Measurements from ENCODE around the gene PRR7.

PRR7 gene

DNA sequence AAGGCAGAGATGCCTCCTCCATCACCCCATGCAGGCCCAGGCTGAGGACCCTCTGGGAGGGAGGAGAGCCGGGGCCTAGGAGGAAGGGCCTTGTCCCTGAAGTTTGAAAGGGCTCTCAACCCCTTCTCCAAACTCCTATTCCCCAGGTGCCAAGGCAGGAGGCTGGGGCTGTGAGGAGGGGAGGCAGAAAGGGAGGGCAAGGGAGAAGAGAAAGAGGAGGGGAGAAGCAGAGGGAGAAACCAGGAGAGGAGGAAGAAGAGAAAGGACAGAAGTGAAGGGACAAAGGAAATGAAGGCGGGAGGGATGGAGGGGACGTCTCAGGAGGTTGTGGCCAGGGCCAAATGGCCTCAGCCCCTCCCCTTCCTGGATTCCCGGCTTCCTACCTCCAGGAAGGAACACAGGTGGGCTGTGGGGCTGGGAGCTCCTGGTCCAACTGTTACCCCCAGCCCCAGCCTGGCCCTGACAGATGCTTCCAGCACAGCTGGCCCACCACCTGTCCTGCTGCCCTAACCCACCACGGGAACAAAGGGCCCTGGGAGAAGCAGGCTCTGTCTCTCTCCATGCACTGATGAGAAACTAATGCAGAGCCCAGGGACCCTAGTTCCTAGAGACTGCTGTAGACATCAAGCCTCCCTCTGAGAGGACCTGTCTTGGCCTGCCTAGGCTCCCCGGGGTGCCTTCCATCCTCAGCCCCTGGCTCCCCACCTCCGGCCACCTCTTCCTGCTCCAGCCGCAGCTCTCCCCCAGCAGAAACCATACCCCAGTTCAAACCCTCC is 23.3 kb downstream of the PRR7 start:
- no peak for DNase-seq

DNA sequence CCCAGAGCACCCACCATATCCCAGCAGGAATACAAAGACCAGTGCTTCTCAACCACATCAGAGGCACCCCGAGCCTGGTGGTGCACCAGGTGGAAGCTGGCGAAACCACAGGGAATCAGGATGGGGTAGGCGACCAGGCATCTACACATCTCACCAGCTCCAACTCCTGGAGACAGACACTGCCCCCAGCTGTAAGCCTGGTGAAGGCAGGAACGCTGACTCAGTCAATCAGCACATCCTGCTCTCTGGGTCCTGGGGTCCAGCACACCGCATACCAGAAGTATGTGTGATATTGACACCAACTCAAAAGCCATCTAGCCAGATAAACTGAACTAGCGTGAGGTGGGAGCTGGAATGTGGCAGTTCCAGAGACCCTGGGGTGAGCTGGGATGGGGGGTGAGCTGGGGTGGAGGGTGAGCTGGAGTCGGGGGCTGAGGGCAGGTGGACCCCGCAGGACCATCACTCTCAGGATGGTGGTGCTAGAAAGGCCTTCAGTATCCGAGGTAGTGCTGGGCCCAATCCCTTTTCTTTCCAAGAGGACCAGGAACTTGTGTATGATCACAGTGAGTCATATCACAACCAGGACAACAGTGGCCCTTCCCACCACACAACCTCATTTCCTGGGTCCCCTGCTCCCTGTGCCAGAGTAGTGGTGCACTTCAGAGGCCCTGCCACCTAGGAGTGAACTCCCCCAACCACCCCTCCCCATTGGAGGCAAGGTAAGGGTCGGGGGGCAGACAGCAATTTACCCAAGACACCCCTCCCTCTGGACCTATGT is 24.3 kb downstream of the PRR7 start:
- DNase-seq = peak; percentile 73

DNA sequence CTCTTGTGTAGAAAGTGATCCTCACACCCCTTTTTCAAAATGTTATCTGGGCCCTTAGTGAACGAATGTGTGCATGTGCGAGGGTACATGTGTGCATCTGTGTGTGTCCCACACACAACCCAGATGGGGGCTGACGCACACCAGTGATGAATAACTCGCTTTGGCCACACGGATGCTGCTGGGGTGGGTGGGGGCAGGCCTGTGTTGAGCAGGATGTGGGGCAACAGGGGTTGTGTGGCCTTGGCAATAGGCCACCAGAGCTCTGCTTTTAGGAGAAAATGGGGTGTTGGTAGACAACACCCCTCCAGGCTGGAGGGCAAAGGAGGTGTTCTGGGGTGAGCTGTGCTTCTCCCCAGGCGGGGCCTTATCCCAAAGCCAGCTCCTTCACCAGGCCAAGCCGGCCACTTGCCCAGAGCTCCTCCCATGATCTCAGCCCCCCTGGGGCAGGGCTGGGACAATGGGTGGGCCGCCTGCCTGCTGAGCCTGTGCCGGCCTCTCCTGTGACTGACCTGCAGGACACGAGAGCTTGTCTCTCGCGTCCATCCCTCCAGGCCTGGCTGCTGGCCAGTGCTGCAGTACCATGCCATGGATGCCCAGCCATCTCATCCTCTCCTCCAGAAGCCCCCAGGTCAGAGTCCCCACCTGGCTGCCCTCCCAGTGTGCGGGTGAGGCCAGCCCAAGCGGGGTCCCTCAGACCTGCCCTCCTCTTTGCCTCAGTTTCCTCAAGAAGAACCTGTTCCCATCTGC is 25.2 kb downstream of the PRR7 start:
- peak; percentile 58 for DNase-seq

DNA sequence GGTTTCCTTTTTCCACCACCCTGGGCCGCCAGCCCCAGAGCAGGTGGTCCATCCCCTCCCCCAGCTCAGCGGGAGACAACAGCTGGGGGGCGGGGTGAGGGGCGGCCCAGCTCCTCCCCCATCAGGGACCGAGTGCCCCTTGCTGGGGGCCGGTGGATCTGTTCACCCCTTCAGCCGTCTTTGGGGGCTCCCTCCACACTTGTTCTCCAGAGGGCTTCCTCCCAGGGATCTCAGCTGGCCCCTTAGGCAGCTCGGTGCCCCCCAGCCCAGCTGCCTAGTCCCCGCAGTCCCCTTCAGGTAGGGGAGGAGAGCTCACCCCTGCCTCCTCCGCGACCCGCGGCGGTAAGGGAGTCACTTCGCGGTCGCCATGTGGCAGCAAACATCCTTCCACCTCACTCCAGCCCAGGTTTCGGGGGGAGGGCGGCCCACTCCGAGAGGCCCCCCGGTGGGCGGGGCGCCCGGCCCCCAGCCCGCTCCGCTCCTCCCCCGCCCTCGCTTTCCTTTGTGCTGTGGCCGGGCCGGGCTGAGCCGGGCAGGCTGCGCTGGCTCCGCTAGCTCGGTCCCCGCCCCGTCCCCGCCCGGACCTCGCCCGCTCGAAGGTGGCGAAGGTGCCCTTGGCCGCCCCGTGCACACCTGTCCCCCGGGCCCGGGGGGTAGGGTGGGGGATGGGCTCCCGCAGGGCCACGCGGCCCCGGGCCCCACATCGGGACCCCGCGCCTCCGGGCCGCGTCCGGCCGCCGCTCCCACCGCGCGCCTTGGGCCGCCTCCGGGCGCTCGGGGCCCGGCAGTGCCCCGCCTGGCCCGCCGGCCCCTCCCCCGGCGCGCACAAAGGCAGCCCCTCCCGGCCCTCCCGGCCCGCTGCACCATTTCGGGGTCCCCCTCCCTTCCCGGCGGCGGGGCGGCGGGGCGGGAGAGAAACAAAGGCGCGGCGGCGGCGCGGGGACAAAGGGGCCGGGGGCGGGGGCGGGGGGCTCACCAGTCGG is 26.1 kb downstream of the PRR7 start:
- DNase-seq = peak; percentile 56

DNA sequence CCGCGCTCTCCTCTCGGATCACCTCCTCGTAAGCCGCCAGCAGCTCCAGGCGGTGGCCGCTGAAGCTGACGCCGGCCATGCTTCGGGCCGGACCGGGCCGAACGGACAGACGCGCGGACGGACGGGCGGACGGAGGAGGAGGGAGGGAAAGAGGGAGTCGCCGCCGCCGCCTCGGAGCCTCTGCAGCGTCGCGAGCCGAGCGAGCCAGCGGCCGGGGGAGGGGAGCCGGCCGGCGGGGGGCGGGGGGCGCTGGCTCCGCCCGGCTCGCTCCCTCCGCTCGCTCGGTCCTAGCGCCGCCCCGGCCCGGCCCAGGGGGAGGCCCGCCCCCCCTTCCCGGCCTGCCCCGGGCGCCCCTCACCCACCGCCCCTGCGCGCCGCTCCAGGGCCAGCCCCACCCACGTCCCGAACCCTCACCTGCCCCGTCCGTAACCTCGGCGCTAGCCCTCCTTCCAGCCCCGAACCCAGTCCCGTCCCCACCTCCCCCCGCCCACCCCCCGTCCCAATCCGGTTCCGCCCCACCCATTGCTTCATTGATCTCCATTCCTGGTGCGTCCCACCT is 26.9 kb downstream of the PRR7 start, which contains the start of gene DBN1:
Gene DBN1, minus strand, starts transcription at position 192 of the 559 bp plus-strand sequence. Its CDS starts 113 bp downstream, at position 79.
- DNase-seq = peak; percentile 74

DNA sequence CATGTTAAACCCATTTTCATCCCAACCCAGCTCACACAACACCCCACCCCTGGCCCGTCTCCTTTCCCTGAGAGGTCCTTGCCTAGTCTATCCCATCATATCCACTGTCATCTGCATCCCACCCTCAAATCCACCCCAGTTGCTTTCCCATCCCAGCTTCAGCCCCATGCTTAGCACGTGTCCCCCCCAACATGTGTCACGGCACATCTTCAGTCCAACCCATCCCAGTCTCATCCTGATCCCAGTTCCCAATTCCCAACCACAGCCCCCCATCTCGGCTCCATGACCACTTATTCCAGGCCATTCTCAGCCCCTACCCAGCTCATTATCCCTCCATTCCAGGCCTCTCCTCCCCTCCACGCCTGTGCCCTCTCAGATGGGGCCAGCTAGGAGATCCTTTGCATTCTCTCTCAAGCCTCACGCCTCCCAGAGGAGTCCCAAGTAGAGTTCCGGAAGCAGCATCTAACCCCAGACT is 27.4 kb downstream of the PRR7 start:
- DNase-seq = no peak

DNA sequence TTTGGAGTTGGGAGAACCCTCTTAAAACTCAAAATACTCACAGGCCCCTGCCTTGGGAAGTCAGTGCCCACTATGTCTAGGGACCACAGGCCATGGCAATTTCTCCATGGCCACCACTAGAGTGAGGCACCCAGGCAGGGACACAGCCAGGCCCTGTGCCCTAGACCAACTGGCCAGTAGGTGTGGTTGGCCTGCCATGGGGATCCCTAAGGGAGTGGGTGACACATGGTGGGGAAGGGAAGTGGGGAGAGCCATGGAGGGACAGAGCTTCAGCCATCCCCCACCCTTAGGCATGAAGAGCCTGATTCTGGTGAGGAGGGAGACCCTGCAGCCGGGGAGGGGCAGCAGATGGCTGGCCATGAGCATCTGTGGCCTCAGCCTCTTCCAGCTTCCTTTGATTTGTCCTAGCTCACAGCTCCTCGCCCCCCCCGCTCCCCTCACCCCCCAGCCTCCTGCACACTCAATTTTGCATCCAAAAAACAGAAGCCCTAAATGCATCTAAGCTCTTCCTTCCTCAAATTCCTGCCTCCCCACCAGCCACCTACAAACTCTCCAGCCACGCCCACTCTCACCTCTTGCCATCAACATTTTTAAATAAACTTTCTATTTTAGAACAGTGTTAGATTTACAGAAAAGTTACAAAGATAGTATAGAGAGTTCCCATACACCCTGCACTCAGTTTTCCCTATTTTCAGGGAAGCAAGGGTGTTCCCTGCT is 28.4 kb downstream of the PRR7 start:
- no peak for DNase-seq

DNA sequence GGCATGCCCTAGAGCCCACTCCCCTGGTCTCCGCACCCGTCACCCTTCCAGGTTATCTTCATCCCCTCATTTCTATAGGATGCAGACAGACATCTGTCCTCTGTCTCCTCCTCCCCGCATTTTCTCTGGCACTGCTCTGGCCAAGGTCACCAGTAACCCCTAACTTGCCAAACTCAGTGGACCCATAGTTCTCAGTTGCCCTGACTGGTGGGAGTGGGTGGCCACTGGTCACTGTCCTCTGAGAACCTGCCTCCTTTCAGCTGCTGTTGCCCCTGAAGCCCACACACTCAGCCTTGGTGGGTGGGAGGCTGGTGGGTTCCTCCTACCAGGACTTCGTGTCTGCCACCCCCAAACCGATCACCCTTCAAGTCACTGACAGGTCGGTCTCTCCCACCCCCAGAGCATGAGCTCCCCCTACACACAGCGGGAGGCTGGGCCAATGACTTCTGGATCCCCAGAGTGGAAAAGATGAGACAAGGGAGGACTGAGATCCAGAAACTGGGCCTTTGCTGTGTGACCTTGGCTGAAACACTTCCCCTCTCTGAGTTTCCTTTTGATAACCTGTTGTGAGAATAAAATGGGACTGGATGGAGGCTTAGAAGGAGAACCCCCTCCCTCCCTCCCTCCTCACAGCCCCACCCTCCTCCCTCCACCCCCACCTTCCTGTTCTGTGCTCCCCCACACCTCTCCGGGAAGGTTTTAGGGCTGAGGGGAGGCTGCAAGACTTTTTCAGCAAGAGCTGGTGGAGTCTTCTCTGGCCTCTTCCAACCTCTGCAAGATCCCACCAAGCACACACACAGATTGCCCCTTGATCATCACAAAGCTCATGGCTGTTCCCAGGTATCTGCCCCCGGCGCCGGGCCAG is 29.2 kb downstream of the PRR7 start:
- DNase-seq = no peak

DNA sequence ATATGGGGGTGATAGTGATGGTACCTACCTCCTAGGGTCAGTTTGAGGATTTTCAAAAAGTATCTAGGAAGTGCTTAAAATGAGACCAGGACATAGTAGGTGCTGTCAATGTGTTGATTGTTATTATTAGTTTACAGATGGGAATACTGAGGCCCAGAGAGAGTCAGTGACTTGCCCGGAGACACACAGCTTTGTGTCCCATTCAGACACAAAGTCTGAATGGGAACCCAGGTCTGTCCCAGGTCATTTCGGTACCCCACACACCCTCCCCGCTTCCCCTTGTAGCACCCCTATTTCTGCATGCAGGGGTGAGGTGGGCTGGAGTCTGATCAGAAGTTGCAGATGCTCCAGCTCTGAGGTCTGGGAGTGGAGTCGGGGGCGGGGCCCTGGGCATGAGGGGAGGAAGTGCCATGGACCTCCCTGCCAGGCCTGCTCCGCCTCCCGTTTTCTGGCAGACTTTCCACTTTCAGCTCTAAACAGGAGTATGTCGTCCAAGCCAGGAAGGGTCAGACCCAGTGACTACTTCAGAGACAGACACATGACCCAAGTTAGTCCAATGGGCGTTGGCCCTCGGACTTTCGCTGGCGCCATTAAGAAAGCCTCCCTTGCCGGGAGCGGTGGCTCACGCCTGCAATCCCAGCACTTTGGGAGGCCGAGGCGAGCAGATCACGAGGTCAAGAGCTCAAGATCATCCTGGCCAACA is 30.1 kb downstream of the PRR7 start:
- DNase-seq = peak; percentile 76

DNA sequence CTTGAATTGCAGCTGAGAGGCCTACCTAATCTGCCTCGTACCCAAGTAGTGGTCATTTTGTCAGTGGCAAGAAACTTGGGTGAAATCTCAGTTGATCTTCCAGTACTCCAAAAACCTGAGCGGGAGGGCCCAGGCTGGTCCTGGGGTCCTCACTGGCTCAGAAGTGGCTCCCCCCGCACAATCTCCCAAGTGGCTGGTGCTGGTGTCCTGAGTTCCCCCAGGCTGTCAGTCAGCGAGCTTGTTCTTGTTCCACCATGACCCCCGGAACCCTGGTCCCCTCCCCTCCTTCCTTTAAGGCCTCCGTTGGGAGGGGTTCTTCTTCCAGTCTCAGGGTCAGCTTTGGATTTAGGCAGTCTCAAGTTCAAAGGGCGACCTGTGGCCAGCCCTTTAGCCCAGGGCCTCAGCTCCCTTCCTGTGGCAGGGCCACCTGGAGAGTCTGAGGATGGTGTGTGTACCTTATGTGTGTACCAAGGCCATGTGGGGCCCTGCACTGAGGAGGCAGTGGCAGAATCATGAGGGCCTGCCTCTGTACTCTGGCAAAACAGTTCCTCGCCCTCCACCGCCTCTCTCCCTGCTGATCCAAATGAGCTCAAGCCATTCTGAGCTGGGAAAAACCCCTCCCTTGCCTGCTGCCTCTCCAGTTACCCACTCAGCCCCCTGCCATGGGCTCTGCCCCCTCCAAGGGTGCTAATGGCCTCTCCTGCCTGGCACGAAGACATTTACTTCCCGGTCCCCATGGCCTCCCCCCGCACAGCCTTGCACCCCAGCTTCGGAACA is 31.3 kb downstream of the PRR7 start:
- no peak for DNase-seq

DNA sequence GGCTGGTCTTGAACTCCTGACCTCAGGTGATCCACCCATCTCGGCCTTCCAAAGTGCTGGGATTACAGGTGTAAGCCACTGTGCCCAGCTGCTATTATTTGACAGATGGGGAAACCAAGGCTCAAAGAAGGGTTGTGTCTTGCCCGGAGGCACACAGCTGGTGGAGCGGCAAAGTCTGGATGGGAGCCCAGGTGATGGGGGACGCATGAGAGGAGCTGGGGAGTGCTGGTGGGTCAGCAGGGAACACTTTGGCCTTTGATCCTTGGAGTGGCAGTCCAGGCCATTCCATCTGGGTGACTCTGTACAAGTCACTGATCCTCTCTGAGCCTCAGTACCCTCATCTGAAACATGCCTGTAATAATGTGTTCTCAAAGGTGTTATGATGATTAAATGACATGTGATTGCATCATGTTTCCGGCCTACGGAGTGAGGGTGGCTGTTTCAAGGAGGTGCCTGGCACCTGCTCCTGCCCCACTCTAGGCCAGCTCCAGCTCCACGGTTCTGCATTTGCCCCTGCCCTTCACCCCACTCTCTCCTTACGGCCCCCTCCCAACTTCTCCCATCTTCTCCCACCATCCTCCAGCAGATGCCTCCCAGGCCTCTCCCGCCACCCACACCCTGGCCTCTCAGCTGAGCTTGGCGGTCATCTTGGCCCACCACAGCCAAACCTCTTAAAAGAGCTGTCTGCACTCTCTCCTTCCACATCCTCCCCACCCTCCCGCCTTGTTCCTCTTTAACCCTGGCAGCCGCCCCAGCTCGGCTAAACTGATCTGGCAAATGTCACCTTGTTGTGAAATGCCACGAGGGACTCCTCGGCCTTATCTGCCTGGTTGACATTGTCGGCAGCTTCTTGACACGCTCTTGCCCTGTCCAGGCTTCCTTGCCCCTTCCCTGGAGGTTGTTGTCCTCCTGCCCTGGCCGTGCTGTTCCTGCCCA is 32.4 kb downstream of the PRR7 start:
- DNase-seq = no peak

DNA sequence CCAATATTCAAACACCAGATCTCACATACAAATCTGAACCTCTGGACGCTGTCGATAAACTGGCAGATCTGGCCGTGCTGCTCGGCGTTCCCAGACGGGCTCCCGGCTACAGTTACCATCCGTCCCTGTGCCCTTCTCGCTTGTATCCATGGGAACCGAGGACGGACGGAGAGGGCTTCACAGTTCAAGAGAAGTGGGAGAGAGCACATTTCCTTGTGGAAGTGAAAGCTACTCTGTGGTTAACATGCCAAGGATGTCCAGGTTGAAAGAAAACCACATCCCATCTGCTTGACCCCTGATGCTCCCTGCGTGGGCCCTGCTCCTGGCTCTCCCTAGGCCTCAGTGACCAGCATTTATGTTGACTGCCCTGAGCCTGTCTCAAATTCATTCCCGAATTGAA is 33.2 kb downstream of the PRR7 start:
- DNase-seq = no peak

DNA sequence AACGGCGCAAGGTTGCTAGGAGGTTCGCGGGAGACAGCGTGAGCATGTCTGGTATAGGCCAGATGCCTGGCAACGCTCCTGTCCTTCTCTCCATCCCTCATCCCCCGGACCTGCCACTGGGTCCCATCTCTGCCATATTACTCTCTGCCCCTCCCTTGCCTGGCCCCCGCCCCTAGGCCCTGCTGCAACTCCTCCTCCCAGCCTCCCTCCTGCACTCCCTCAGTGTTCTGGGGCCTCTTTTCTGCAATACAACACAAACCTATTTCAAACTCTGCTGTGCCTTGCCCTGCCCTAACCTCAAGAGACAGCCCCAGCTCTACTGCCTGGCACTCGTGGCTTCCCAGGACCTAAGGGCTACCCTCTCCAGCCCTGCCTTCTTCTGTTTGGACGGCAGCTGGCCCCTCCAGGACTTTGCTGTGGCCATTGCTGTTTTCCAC is 35.8 kb downstream of the PRR7 start:
- peak; percentile 27 for DNase-seq

DNA sequence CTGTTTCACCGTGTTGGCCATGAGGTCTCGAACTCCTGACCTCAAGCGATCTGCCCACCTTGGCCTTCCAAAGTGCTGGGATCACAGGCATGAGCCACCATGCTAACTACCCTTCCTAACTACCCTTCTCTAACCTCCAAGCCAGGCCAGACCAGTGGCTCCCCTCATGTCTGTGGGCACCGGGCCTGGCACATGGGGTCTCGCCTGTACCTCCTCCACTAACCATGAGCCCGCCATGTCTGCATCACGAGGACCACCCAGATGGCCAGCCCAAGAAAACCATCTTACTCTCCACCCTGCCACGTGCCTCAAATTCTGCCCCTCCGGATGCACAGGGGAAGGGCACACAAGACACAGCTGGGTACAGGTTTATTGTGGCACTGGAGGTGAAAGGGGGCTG is 36.4 kb downstream of the PRR7 start:
- no peak for DNase-seq

DNA sequence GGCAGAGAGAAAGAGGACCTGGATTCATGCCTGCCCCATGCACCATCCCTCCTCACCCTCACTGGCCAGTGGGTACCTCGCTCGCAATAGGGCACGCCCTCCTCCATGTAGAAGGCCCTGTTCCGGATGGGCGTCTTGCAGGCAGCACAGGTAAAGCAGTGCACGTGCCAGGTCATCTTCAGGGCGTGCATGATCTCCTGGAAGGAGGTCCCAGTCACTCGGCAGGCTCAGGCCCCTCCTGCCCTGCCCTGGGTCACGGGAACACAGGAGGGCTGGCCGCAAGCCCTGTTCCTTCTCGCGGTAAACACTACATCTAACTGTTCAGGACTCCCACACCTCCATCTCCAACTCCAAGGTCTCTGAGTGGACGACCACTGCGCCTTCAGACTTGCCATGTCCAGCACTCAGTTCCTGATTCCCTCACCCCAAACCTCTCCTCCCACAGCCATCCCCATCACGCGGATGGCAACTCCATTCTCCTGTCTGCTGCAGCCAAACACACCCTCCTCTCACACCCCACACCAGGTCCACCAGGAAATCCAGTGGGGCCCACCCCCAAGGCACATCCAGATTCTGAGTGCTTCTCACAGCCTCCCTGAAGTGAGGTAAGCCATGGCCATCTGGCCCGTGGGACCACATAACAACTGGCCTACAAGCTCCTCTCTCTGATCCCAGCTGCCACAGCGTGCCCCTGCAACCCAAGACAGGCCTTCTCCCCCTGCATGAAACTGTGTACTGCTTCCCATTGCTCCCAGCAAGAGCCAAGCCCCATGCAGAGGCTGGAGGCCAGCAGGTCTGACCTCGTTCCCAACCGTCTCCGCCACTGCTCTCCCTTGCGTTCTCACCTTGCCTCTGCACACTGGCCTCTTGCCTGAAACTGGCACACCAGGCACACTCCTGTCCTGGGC is 37.6 kb downstream of the PRR7 start:
- DNase-seq = no peak

Data from fibroblast of skin of back (primary cell).